ENCODE measurements around the gene MED12.

DNA sequence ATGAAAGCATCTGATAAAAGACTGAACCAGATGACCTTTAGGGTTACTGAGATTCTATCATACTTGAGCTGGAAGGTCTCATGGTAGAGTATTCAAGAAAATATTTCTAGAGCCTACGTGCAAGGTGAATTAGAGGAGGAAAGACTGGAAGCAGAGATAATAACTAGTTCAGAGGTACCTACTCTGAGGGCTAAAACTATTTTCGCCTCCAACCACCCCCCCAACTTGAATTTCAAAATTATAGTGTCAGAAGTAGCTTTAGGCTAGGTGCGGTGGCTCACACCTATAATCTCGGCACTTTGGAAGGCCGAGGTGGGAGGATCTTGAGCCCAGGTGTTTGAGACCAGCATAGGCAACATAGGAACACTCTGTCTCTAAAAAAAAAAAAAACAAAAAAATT is 57.1 kb downstream of the MED12 start:
- TF ChIP-seq POLR2AphosphoS5 (IDR thresholded peaks at IDR 0.05; ENCODE audit: low read depth, low read length) (no peak), TAF1 (IDR thresholded peaks at IDR 0.05; ENCODE audit: low read depth, low read length) (no peak), POLR2A (IDR thresholded peaks at IDR 0.05; ENCODE audit: low read depth, low read length) (no peak), SPI1 (IDR thresholded peaks at IDR 0.05; ENCODE audit: low read depth, low read length) (no peak), POU2F2 (IDR thresholded peaks at IDR 0.05; ENCODE audit: low read depth, low read length) (no peak), PAX5 (IDR thresholded peaks at IDR 0.05; ENCODE audit: insufficient read depth, low read length, severe bottlenecking) (no peak)

All from GM12891 (cell line).